Parathyroid adenoma (tissue), 2 donors: Measurements from ENCODE around the gene VAPB.

Source experiments
- H2AFZ ChIP-seq: fragments of 300-600 bp; sonication (generic); one replicate; pipeline ENCODE4 v1.7.0; 2017; ENCODE audit warnings: antibody characterized with exemption, mild to moderate bottlenecking
- H3K27ac ChIP-seq: fragments of 300-600 bp; sonication (generic); one replicate; pipeline ENCODE4 v1.7.0; 2017
- H3K27me3 ChIP-seq: fragments of 300-600 bp; sonication (generic); one replicate; pipeline ENCODE4 v1.7.0; 2017; ENCODE audit warnings: low read length; ENCODE audit not compliant: control insufficient read depth, insufficient read depth
- H3K36me3 ChIP-seq: fragments of 300-600 bp; sonication (generic); one replicate; pipeline ENCODE4 v1.7.0; 2017; ENCODE audit warnings: low read length; ENCODE audit not compliant: control insufficient read depth, insufficient read depth
- H3K4me1 ChIP-seq: fragments of 300-600 bp; sonication (generic); one replicate; pipeline ENCODE4 v1.7.0; 2017; ENCODE audit warnings: control low read depth
- H3K4me2 ChIP-seq: fragments of 300-600 bp; sonication (generic); one replicate; pipeline ENCODE4 v1.7.0; 2017; ENCODE audit warnings: low read length
- H3K4me3 ChIP-seq: fragments of 300-600 bp; sonication (generic); one replicate; pipeline ENCODE4 v1.7.0; 2017; ENCODE audit warnings: low read depth, low read length
- H3K79me2 ChIP-seq: fragments of 300-600 bp; sonication (generic); one replicate; pipeline ENCODE4 v1.7.0; 2017; ENCODE audit warnings: control low read depth
- H3K9ac ChIP-seq: fragments of 300-600 bp; sonication (generic); one replicate; pipeline ENCODE4 v1.7.0; 2017; ENCODE audit warnings: mild to moderate bottlenecking
- H3K9me3 ChIP-seq: fragments of 300-600 bp; sonication (generic); one replicate; pipeline ENCODE4 v1.7.0; 2017; ENCODE audit warnings: low read length; ENCODE audit not compliant: control insufficient read depth
- CTCF ChIP-seq: fragments of 300-600 bp; sonication (generic); IDR thresholded peaks from one replicate; pipeline ENCODE4 v1.7.0; 2017; ENCODE audit warnings: antibody characterized with exemption, mild to moderate bottlenecking
- donor health status: primary hyperparathyroidism.

Gene VAPB

GRCh38 chr20:58500256-58500655, 111.2 kb downstream of the VAPB start:
- Histone ChIP-seq H3K4me2 (no peak overlapping the region), H3K36me3 (no peaks in the 10 kb centered on the region), H3K4me3 (no peak overlapping the region), H2AFZ (no peak overlapping the region), H3K4me1 (no peaks in the 10 kb centered on the region), H3K79me2 (no peaks in the 10 kb centered on the region), H3K27me3 (no peaks in the 10 kb centered on the region), H3K9ac (no peak overlapping the region), H3K27ac (no peak overlapping the region), H3K9me3 (no peaks in the 10 kb centered on the region)
- TF ChIP-seq CTCF = no peak
